Aorta (tissue), 5 donors: ENCODE data around the gene SLC30A3. TPM values are rescaled to one million over a fixed set of nuclear protein-coding genes. Genes with fewer than 3 reads are reported as not detected.
"Not testable (repeated sequence)": the region's sequence is repeated elsewhere in the genome, so short reads cannot be mapped to it uniquely, and the experiment has no call there.

Experiments used
- ATAC-seq: fragments of 200-7000 bp; cut with Tn5 transposase; one replicate; pipeline ENCODE4 v1.9.1; 2022; ENCODE audit warnings: moderate library complexity; ENCODE audit not compliant: low FRiP score
- DNase-seq, 2 donors: peaks; one replicate each; pipeline ENCODE4 v3.0.0-alpha.2; 2020
- H3K27ac ChIP-seq, 2 donors: one replicate each; pipeline ENCODE4 v1.5.1; 2013; ENCODE audit warnings: low read length in 2 of 2, mild to moderate bottlenecking in 2 of 2, moderate library complexity in 2 of 2, control low read depth in 1 of 2, inconsistent platforms in 1 of 2, low read depth in 1 of 2
- H3K27me3 ChIP-seq, 2 donors: one replicate each; pipeline ENCODE4 v1.6.1; 2013; ENCODE audit warnings: control low read depth in 1 of 2, low read length in 1 of 2, mild to moderate bottlenecking in 1 of 2, moderate library complexity in 1 of 2; ENCODE audit not compliant: insufficient read depth in 2 of 2, control insufficient read depth in 1 of 2
- H3K36me3 ChIP-seq, 2 donors: one replicate each; pipeline ENCODE4 v1.6.1; 2013; ENCODE audit warnings: control low read depth in 1 of 2, low read length in 1 of 2, mild to moderate bottlenecking in 1 of 2; ENCODE audit not compliant: insufficient read depth in 2 of 2, control insufficient read depth in 1 of 2
- H3K4me1 ChIP-seq, 2 donors: one replicate each; pipeline ENCODE4 v1.6.1; 2013; ENCODE audit warnings: low read length in 2 of 2, control low read depth in 1 of 2, mild to moderate bottlenecking in 1 of 2, moderate library complexity in 1 of 2; ENCODE audit not compliant: insufficient read depth in 2 of 2, control insufficient read depth in 1 of 2
- H3K4me3 ChIP-seq, 2 donors: one replicate each; pipeline ENCODE4 v1.5.1; 2013; ENCODE audit warnings: low read length in 2 of 2, control low read depth in 1 of 2, mild to moderate bottlenecking in 1 of 2
- H3K9me3 ChIP-seq: one replicate; pipeline ENCODE4 v1.6.1; 2013; ENCODE audit warnings: mild to moderate bottlenecking, low read length; ENCODE audit not compliant: control insufficient read depth
- WGBS, 2 donors: extraction: QIAGEN DNeasy Blood & Tissue Kit; methylation state at CpG; one replicate each; pipeline ENCODE4 v1.1.7; 2013; 5-methylcytosine and 5-hydroxymethylcytosine counted together
- intact Hi-C, 2 donors: fragments of 100-400 bp; cut with DNase I; formaldehyde crosslinking; loops; one replicate each; pipeline versions ENCODE4 v1.14.2 to v1.15.0; 2022
- polyA plus RNA-seq, 2 donors: library from polyadenylated mRNA; stranded (reverse); fragments of 200-250 nt; gene quantifications; one replicate each; pipeline ENCODE4 v1.2.3, GENCODE V29; 2013
- total RNA-seq, 2 donors: library from RNA; stranded (reverse); fragmentation: NEBNext Ultra II Directional; extraction: Animal tissue kit (Norgen Biotek cat#: 25700); gene quantifications; one replicate each; pipeline ENCODE4 v1.2.1, GENCODE V29; 2021
- donor health status: healthy with polysubstance abuse.
- donor health status: Bipolar disorder and iron deficiency.
- donor health status: DM: no; HTN: no; CAD: no.
- donor health status: DM: no; HTN: no; CAD: no.
- donor health status: DM: yes; HTN: yes; CAD: no.

The SLC30A3 gene
- total and polyA plus RNA-seq, 4 donors, result 0.78 to 20.2 (median 2.9) TPM

DNA sequence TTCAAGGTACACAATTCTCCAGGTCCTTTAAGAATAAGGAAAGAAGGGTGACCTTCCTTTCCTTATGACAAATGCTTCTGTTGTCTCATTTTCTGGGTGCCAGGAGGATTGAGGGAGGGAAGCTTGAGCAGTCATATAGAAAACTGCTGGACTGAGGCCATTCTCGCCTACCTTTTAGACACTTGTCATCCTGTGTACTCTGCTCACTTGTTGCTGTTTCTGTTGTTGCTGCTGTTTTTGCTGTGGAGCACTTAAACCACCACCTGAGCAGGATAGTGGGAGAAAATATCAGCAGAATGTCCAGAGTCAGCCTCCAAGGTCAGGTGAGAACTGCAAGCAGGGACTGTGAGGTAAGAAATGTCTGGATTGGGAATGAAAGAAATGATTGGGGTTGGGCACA, 15.2 kb upstream of the SLC30A3 start:
- no peaks in the 10 kb centered on the region for H3K9me3 ChIP-seq
- H3K27ac ChIP-seq, result no peak overlapping the region
- H3K4me1 ChIP-seq, result no peaks in the 10 kb centered on the region
- no peaks in the 10 kb centered on the region for H3K27me3 ChIP-seq
- 77 to 79% methylated on average over 1 of the region's 1 CpG for WGBS, 2 donors
- H3K36me3 ChIP-seq, result no peaks in the 10 kb centered on the region
- intact Hi-C loops, result no loop called here
- ATAC-seq, result no peak
- no peak overlapping the region for H3K4me3 ChIP-seq
- no peak for DNase-seq

- Histone ChIP-seq H3K27ac (no peak within 1 kb of the TSS), H3K36me3 (no peaks in the 10 kb centered on the region), H3K27me3 (no peaks in the 10 kb centered on the region), H3K4me1 (no peaks in the 10 kb centered on the region), H3K9me3 (no peaks in the 10 kb centered on the region), H3K4me3 (no peak within 1 kb of the TSS)
- ATAC-seq (no peak), DNase-seq (no peak)
- 86 to 87% methylated on average over 39 of the region's 39 CpGs for WGBS, 2 donors
- intact Hi-C loops, result no loop called here
These were observed 12.6 kb upstream of the SLC30A3 start, which contains the start of gene DNAJC5G for GRCh38 chr2:27275211-27276150. DNAJC5G (plus strand) TSS chr2:27275433; CDS start chr2:27276729, 1,296 bp downstream.

- DNase-seq, H3K36me3 ChIP-seq, intact Hi-C loops, H3K4me3 ChIP-seq, H3K9me3 ChIP-seq, ATAC-seq, H3K27ac ChIP-seq, H3K27me3 ChIP-seq, H3K4me1 ChIP-seq: not testable (repeated sequence)
- WGBS, 2 donors, result 86 to 89% methylated on average over 15 of the region's 15 CpGs
These were observed 10.0 kb upstream of the SLC30A3 start for GRCh38 chr2:27272537-27273522.

DNA sequence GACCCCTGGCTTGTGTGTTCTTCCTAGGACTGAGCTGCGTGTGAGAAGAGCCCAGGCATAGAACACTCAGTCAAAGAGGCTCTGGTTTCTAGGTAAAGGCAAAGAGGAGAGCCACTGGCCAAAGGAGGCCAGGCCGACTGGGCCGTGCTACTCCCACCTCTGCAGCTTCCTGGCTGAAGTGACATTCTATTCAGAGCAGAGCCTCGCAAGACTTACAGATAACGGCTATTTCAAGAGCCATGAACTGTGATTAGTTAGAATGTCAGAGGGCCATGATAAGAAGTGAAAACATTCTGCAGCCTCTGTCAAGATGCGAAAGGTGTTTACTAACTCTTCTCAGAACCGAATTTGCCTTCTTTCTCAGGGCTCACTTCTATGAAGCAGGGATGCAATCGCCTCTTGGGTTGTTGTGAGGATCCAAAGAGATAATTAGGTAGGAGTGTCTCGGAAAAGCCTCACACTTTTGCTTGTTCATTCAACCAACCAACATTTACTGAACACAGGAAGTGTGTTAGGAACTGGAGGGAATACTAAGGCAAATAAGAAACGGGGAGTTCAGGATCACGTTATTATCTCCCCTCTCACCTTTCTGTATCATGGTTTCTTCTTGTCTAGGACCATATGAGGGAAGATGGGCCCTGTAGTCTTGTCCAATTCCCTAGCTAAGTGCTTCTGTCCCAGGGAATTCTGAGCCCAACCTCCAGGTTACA, 8.9 kb upstream of the SLC30A3 start:
- no peaks in the 10 kb centered on the region for H3K4me1 ChIP-seq
- no peak overlapping the region for H3K4me3 ChIP-seq
- DNase-seq (no peak), ATAC-seq (no peak)
- H3K36me3 ChIP-seq, result no peaks in the 10 kb centered on the region
- H3K9me3 ChIP-seq, result no peaks in the 10 kb centered on the region
- no peak overlapping the region for H3K27ac ChIP-seq
- WGBS, 2 donors, result 66 to 72% methylated on average over 11 of the region's 11 CpGs
- no peaks in the 10 kb centered on the region for H3K27me3 ChIP-seq
- intact Hi-C loops, result no loop called here

- intact Hi-C loops, result no loop called here
- H3K36me3 ChIP-seq, result no peaks in the 10 kb centered on the region
- no peaks in the 10 kb centered on the region for H3K4me1 ChIP-seq
- no peak overlapping the region for H3K4me3 ChIP-seq
- no peak for DNase-seq
- no peak overlapping the region for H3K27ac ChIP-seq
- H3K9me3 ChIP-seq, result no peaks in the 10 kb centered on the region
- H3K27me3 ChIP-seq, result no peaks in the 10 kb centered on the region
- no peak for ATAC-seq
- 90 to 91% methylated on average over 2 of the region's 2 CpGs for WGBS, 2 donors
These were observed 7.8 kb upstream of the SLC30A3 start for GRCh38 chr2:27270670-27271069.

GRCh38 chr2:27270131-27270530, 7.3 kb upstream of the SLC30A3 start:
- no peak overlapping the region for H3K27ac ChIP-seq
- H3K27me3 ChIP-seq, result no peaks in the 10 kb centered on the region
- intact Hi-C loops, result no loop called here
- no peak overlapping the region for H3K4me3 ChIP-seq
- no peak for DNase-seq
- H3K4me1 ChIP-seq, result no peaks in the 10 kb centered on the region
- no peaks in the 10 kb centered on the region for H3K36me3 ChIP-seq
- no peak for ATAC-seq
- no peaks in the 10 kb centered on the region for H3K9me3 ChIP-seq
- WGBS, 2 donors, result 67 to 70% methylated on average over 3 of the region's 3 CpGs

- H3K9me3 ChIP-seq, ATAC-seq, H3K4me1 ChIP-seq, H3K36me3 ChIP-seq, H3K27me3 ChIP-seq, H3K27ac ChIP-seq, H3K4me3 ChIP-seq, intact Hi-C loops: not testable (repeated sequence)
- 95 to 97% methylated on average over 13 of the region's 13 CpGs for WGBS, 2 donors
- DNase-seq, result peak in 1 of 2 donors; percentile 9
These were observed 5.4 kb upstream of the SLC30A3 start for GRCh38 chr2:27268296-27268695.

DNA sequence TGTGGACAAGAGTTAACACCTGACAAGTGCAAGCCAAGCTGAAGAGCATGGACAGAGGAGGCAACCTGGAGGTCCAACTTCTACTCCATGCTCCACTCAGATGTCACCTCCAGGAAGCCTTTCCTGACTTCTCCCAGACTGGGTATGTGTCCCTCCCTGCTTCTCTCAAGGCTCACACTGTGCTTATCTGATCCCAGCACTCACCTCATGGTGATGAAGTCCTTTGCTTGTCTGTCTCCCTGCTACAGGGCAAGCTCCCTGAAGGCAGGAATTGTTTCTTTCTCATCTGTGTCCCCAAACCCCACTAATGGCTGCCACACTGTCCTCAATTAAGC, 2.7 kb upstream of the SLC30A3 start:
- H3K4me1 ChIP-seq, result no peaks in the 10 kb centered on the region
- no peaks in the 10 kb centered on the region for H3K9me3 ChIP-seq
- H3K27me3 ChIP-seq, result no peaks in the 10 kb centered on the region
- DNase-seq, result no peak
- no peaks in the 10 kb centered on the region for H3K36me3 ChIP-seq
- ATAC-seq, result no peak
- H3K27ac ChIP-seq, result no peak overlapping the region
- intact Hi-C loops, result no loop called here
- no peak overlapping the region for H3K4me3 ChIP-seq
